SHP77 treated with DMSO at 0.1 percent for 48 hours (cell line): ENCODE data around the gene MED29.

Source experiments
- DNase-seq: peaks from one replicate; lab custom pipeline; 2025; lab: John Stamatoyannopoulos, UW

MED29 gene

DNA sequence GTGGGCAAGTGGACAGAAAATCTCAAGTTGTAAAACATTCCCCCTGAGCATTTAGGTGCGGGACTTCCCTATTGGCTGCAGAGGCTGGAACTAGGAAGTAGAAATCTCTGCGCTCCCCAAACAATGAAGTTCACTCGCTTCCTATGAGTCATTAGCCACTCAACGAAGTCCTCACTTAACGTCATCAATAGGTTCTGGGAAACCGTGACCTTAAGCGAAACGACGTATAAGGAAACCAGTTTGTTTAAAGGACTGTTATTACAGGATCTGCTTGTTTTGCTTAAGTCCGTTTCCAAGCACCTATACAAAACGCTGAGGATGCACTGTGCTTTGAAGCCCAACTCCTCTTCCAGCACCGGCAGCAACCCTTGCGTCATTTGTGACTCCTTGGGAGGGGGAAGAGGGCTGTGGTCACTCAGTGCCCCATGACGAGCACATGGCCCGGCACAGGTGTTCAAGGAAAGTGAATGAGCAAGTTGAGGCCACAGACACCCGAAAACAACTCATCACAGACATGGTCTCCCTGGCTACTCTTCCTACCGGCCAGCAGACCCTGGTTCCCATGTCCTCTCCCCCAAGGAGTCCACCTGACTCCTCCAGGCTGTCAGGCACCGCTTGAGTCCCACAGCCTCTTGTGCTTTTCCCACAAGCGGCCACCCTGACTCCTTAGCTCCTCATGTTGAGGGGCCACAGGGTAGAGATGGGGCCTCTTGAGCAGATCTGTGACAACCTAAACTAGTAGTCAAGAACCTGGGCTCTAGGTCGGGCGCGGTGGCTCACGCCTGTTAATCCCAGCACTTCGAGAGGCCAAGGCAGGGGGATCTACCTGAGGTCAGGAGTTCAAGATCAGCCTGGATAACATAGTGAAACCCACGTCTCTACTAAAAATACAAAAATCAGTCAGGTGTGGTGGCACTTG is 39.8 kb downstream of the MED29 start:
- peak; percentile 76 for DNase-seq

- no peak for DNase-seq
These were observed 41.5 kb downstream of the MED29 start for GRCh38 chr19:39432677-39433025.

DNA sequence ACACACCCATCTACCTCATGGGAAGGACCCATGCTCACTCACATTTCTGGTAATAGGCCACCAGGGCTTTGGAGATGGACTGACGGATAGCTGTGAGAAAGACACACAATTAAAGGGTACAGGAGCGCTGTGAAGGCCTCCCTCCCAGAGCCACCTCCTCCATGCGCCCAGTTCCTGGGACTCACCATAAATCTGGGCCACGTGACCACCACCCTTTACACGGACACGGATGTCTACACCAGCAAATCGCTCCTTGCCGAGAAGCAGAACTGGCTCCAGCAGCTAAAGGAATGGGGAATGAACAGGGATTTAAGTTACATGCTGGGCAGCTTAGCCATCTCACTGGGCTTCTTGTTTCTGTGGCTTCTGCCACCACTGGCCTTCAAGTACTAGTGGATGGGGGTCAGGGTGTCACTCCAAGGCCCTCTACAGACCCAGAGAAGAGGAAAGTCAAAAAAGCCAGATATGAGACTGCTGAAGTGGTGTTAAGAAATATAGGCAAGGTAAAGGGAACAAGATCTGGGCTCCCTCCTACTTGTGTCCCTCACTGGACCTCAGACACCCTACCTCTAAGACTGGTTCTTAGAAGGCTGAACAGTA is 42.4 kb downstream of the MED29 start:
- no peak for DNase-seq

- no peak for DNase-seq
These were observed 43.2 kb downstream of the MED29 start for GRCh38 chr19:39434123-39435076.

DNA sequence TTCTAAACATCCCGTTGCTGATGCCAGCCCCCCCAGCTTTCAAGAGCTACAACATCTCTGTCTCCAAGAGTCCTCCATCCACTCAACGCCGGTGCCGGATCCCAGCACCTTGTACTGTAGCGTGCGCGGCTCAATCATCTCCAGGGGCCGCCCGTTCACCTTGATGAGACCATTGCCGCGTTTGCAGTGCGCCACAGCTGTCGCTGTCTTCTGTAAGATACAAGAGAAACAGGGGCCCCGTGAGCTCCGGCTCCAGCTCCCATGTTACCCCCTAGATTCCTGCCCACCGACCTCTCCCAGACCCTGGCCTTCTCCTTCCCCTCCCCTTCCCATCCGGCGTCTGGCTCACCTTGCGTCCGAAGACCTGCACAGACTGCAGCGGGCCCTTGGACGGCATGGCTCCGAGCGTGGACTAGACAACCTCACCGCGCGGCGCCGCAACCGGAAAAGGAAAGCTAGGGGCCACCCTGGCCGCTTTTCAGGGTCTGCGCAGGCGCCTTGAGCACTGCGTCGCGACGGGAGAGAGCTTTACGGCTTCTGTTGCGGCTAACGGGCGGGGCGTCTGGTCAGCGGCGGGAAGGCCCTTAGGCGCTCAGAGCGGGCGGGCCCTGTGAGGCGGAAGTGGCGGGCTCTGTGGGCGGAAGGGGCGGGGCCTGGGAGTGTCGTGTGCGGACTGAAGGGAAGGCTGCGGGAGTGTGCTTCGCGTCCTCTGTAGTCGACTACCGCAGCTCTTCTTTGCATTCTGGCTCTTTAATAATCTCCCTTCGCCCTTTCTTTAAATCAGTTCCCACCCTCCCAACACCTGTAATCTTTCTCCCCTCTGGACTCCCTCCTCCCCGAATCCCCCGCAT is 44.5 kb downstream of the MED29 start, which contains the start of gene RPS16:
RPS16 (minus strand) TSS at position 451 of the 851 bp plus-strand sequence; CDS start at position 397, 54 bp downstream.
- peak; percentile 98 for DNase-seq

DNA sequence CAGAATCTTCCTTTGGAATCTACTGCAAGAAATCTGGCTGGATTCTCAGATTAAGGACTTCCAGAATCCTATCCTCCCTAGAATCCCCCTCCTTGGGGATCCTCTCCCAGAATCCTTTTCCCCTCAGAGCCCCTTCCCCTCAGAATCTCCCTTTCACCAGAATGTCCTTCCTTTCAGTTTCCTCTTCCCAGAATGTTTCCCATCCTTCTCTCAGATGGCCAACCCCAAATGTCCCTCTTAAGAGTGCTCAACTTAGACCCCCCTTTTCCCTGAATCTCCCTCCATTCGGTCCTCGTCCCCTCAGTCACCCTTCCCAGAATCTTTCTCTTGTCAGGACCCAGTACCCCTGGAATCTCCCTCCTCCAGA is 45.2 kb downstream of the MED29 start:
- no peak for DNase-seq

GRCh38 chr19:39438270-39438934 is 47.2 kb downstream of the MED29 start:
- no peak for DNase-seq

GRCh38 chr19:39444598-39445195 is 53.5 kb downstream of the MED29 start:
- no peak for DNase-seq

GRCh38 chr19:39445196-39446111 is 54.3 kb downstream of the MED29 start, which contains the start of gene SUPT5H:
Gene SUPT5H (plus strand): TSS chr19:39445582. CDS start chr19:39445891, 309 bp downstream.
- DNase-seq, result peak; percentile 92

DNA sequence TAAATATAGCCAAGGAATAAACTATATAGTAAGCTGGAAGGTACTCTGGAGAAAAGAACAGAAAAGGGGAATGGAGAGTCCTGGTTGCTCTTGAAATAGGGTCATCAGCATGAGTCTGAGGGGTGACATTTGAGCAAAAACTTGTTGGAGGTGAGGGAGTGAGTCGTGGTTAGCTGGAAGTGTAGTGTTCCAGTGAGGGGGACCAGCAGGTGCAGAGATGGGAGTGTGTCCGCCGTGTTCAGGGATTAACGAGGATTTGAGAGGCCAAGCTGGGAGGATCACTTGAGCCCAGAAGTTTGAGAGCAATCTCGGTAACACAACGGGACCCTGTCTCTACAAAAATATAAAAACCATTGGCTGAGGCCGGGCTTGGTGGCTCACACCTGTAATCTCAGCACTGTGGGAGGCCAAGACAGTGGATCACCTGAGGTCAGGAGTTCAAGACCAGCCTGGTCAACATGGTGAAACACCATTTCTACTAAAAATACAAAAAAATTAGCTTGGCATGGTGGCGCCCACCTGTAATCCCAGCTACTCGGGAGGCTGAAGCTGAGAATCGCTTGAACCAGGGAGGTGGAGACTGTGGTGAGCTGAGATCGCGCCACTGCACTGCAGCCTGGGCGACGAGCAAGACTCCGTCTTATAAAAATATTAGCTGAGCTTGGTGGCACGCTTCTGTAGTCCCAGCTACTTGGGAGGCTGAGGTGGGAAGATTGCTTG is 55.3 kb downstream of the MED29 start:
- no peak for DNase-seq

- no peak for DNase-seq
These were observed 57.1 kb downstream of the MED29 start for GRCh38 chr19:39448271-39448670.

DNA sequence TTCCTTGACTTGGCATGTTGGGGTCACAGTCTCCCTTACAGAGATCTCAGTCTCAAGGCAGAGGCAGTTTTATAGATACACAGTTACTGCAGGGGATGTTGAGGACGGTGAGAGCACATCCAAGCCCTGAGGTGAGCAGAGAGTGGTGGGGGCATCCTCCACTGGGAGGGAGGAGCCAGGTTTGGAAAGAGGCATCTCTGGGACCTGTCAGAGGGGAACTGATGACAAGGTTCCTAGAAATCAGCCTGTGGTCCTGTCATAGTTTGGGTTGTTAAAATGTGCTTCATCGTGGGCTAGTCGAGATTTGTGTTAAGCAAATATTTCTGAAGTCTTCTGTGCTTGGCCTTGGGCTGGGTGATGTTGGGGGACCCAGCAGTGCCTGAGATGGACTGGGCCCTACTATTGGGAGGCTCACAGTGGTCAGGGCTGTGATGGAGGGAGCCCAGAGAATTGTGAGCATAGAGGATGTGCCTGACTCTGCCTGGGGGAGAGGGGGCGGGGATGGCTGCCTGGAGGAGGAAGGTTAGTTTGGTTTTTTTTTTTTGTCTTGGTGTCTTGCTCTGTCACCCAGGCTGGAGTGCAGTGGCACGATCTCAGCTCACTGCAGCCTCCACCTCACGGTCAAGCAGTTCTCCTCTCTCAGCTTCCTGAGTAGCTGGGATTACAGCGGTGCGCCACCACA is 58.1 kb downstream of the MED29 start:
- DNase-seq, result no peak
